22Rv1 (cell line): Measurements from ENCODE around the gene TMEM178B.

Experiments
- ZFX ChIP-seq: fragments of 450-650 bp; IDR thresholded peaks from 2 replicates; pipeline ENCODE4 v1.6.1; 2017; ENCODE audit warnings: antibody characterized with exemption, borderline replicate concordance
- TF ChIP-seq, protein P1 (sequence below): fragments of 450-650 bp; IDR thresholded peaks from 2 replicates; pipeline ENCODE4 v1.5.1; 2017; ENCODE audit warnings: mild to moderate bottlenecking

DNA sequence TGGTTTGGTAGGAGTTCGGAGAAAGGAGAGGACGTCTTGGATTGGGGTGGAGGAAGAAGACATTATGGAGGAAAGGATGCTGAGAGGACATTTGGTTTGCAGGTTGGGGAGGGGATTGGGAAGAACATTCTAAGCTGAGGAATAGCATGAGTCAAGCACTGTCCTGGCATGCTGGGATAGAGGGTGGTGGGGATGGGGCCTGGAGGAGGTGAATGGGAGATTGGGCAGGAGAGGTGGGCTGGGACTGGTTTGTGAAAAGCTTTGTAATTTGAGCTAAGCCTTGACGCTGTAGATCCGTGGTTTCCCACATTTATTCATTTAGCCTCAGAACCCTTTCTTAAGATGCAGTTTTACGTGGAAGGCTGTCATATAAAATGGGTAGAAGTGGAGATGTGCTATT lies 52.2 kb downstream of the TMEM178B start:
- TF ChIP-seq, protein P1, sequence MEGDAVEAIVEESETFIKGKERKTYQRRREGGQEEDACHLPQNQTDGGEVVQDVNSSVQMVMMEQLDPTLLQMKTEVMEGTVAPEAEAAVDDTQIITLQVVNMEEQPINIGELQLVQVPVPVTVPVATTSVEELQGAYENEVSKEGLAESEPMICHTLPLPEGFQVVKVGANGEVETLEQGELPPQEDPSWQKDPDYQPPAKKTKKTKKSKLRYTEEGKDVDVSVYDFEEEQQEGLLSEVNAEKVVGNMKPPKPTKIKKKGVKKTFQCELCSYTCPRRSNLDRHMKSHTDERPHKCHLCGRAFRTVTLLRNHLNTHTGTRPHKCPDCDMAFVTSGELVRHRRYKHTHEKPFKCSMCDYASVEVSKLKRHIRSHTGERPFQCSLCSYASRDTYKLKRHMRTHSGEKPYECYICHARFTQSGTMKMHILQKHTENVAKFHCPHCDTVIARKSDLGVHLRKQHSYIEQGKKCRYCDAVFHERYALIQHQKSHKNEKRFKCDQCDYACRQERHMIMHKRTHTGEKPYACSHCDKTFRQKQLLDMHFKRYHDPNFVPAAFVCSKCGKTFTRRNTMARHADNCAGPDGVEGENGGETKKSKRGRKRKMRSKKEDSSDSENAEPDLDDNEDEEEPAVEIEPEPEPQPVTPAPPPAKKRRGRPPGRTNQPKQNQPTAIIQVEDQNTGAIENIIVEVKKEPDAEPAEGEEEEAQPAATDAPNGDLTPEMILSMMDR = no peak
- TF ChIP-seq ZFX = no peak
